BLaER1 (cell line): ENCODE measurements around the gene TAF11L14.
"Not testable (repeated sequence)": the region's sequence is repeated elsewhere in the genome, so short reads cannot be mapped to it uniquely, and the experiment has no call there.

Experiments
- H3K27ac ChIP-seq: shearing (Covaris generic); formaldehyde crosslinking; 2 replicates; pipeline ENCODE4 v1.8.1; 2022
- H3K27me3 ChIP-seq: shearing (Covaris generic); formaldehyde crosslinking; 2 replicates; pipeline ENCODE4 v1.8.1; 2022
- H3K36me3 ChIP-seq: shearing (Covaris generic); formaldehyde crosslinking; 2 replicates; pipeline ENCODE4 v1.8.1; 2022
- H3K4me1 ChIP-seq: shearing (Covaris generic); formaldehyde crosslinking; 2 replicates; pipeline ENCODE4 v1.8.1; 2022
- H3K4me2 ChIP-seq: shearing (Covaris generic); formaldehyde crosslinking; 2 replicates; pipeline ENCODE4 v1.8.1; 2022
- H3K4me3 ChIP-seq: shearing (Covaris generic); formaldehyde crosslinking; 2 replicates; pipeline ENCODE4 v1.8.1; 2022
- H3K9ac ChIP-seq: shearing (Covaris generic); formaldehyde crosslinking; 2 replicates; pipeline ENCODE4 v1.8.1; 2022
- H3K9me3 ChIP-seq: shearing (Covaris generic); formaldehyde crosslinking; 2 replicates; pipeline ENCODE4 v1.8.1; 2022
- H4K20me1 ChIP-seq: shearing (Covaris generic); formaldehyde crosslinking; 2 replicates; pipeline ENCODE4 v1.8.1; 2022
- Cebpa-rat ChIP-seq: shearing (Covaris generic); IDR thresholded peaks from 2 replicates; pipeline ENCODE4 v1.8.1; 2022

Gene TAF11L14

GRCh38 chr5:17620627-17621026, 13.6 kb upstream of the TAF11L14 start:
- H3K36me3 ChIP-seq, result no peaks in the 10 kb centered on the region
- no peaks in the 10 kb centered on the region; the same call in 1 of the 2 replicates for H3K9me3 ChIP-seq
- no peak for TF ChIP-seq Cebpa-rat
- peak overlapping the region; percentile 67 for H3K4me2 ChIP-seq
- H3K27ac ChIP-seq, result no peak overlapping the region
- peaks cover 15% of the 10 kb centered on the region for H3K4me1 ChIP-seq
- no peaks in the 10 kb centered on the region for H4K20me1 ChIP-seq
- H3K4me3 ChIP-seq, result no peak overlapping the region
- no peaks in the 10 kb centered on the region for H3K27me3 ChIP-seq
- H3K9ac ChIP-seq, result no peak overlapping the region

GRCh38 chr5:17625686-17626085, 8.6 kb upstream of the TAF11L14 start:
- Histone ChIP-seq H3K4me1 (peaks cover 2% of the 10 kb centered on the region), H3K9me3 (no peaks in the 10 kb centered on the region; the same call in 1 of the 2 replicates), H3K4me3 (no peak overlapping the region), H3K9ac (no peak overlapping the region), H4K20me1 (no peaks in the 10 kb centered on the region), H3K36me3 (no peaks in the 10 kb centered on the region), H3K27ac (no peak overlapping the region), H3K4me2 (no peak overlapping the region), H3K27me3 (no peaks in the 10 kb centered on the region)
- no peak for TF ChIP-seq Cebpa-rat

GRCh38 chr5:17631788-17632187, 2.5 kb upstream of the TAF11L14 start, which contains the start of gene TAF11L13:
Gene TAF11L13, plus strand, starts transcription at chr5:17632088.
- not testable (repeated sequence) for H3K9ac ChIP-seq, H3K27ac ChIP-seq

GRCh38 chr5:17649232-17649631, 15.0 kb downstream of the TAF11L14 start:
- H3K4me2 ChIP-seq, H3K4me3 ChIP-seq, H3K27me3 ChIP-seq, H3K36me3 ChIP-seq, H3K4me1 ChIP-seq, H4K20me1 ChIP-seq, H3K27ac ChIP-seq, H3K9me3 ChIP-seq, H3K9ac ChIP-seq: not testable (repeated sequence)

More at GRCh38 chr5:17631788-17632187, 2.5 kb upstream of the TAF11L14 start, which contains the start of gene TAF11L13:
- H3K4me1 ChIP-seq, H3K27me3 ChIP-seq, H3K4me2 ChIP-seq, H4K20me1 ChIP-seq, H3K9me3 ChIP-seq, H3K4me3 ChIP-seq, H3K36me3 ChIP-seq: not testable (repeated sequence)

- not testable (repeated sequence) for H3K27me3 ChIP-seq, H3K4me2 ChIP-seq, H3K4me3 ChIP-seq, H3K9ac ChIP-seq, H3K36me3 ChIP-seq, H3K27ac ChIP-seq, H3K9me3 ChIP-seq, H4K20me1 ChIP-seq, H3K4me1 ChIP-seq
These were observed 21.0 kb downstream of the TAF11L14 start for GRCh38 chr5:17655201-17655759.

- Histone ChIP-seq H3K9ac (no peak overlapping the region), H3K27ac (no peak overlapping the region), H3K36me3 (no peaks in the 10 kb centered on the region), H3K4me3 (no peak overlapping the region), H4K20me1 (no peaks in the 10 kb centered on the region), H3K4me2 (no peak overlapping the region), H3K4me1 (no peaks in the 10 kb centered on the region), H3K27me3 (no peaks in the 10 kb centered on the region), H3K9me3 (peaks cover 4% of the 10 kb centered on the region; the same call in 1 of the 2 replicates)
- TF ChIP-seq Cebpa-rat, result no peak
These were observed 21.7 kb downstream of the TAF11L14 start for GRCh38 chr5:17655921-17656320.

- no peaks in the 10 kb centered on the region for H4K20me1 ChIP-seq
- H3K27me3 ChIP-seq, result no peaks in the 10 kb centered on the region
- no peak for TF ChIP-seq Cebpa-rat
- H3K4me2 ChIP-seq, result no peak overlapping the region
- H3K9me3 ChIP-seq, result peaks cover 12% of the 10 kb centered on the region; the same call in 1 of the 2 replicates
- no peak overlapping the region for H3K4me3 ChIP-seq
- peaks cover 39% of the 10 kb centered on the region for H3K4me1 ChIP-seq
- H3K36me3 ChIP-seq, result no peaks in the 10 kb centered on the region
- H3K27ac ChIP-seq, result no peak overlapping the region
- no peak overlapping the region for H3K9ac ChIP-seq
These were observed 28.9 kb downstream of the TAF11L14 start for GRCh38 chr5:17663182-17663581.

- Histone ChIP-seq H3K27me3 (no peaks in the 10 kb centered on the region), H3K9me3 (peaks cover 24% of the 10 kb centered on the region), H3K4me3 (no peak overlapping the region), H3K9ac (no peak overlapping the region), H3K27ac (no peak overlapping the region), H3K4me2 (no peak overlapping the region), H3K4me1 (peaks cover 39% of the 10 kb centered on the region), H4K20me1 (no peaks in the 10 kb centered on the region), H3K36me3 (no peaks in the 10 kb centered on the region)
- TF ChIP-seq Cebpa-rat, result no peak
These were observed 31.6 kb downstream of the TAF11L14 start for GRCh38 chr5:17665836-17666235.

- Histone ChIP-seq H3K4me1 (peaks cover 39% of the 10 kb centered on the region), H3K36me3 (no peaks in the 10 kb centered on the region), H3K4me3 (no peak overlapping the region), H3K9ac (no peak overlapping the region), H3K4me2 (peak overlapping the region; percentile 47), H3K27ac (peak overlapping the region; percentile 64), H3K9me3 (peaks cover 33% of the 10 kb centered on the region), H4K20me1 (no peaks in the 10 kb centered on the region), H3K27me3 (no peaks in the 10 kb centered on the region)
- no peak for TF ChIP-seq Cebpa-rat
These were observed 32.5 kb downstream of the TAF11L14 start for GRCh38 chr5:17666726-17667235.

- TF ChIP-seq Cebpa-rat, result no peak
- no peak overlapping the region for H3K4me2 ChIP-seq
- no peak overlapping the region for H3K4me3 ChIP-seq
- H3K36me3 ChIP-seq, result no peaks in the 10 kb centered on the region
- peaks cover 26% of the 10 kb centered on the region for H3K4me1 ChIP-seq
- no peak overlapping the region for H3K27ac ChIP-seq
- H3K9ac ChIP-seq, result no peak overlapping the region
- peaks cover 33% of the 10 kb centered on the region for H3K9me3 ChIP-seq
- no peaks in the 10 kb centered on the region for H4K20me1 ChIP-seq
- H3K27me3 ChIP-seq, result no peaks in the 10 kb centered on the region
These were observed 36.1 kb downstream of the TAF11L14 start for GRCh38 chr5:17670353-17670752.
